Kidney (tissue), 14 donors: Measurements from ENCODE around the gene ESRRB. TPM values are rescaled to one million over a fixed set of nuclear protein-coding genes. Genes with fewer than 3 reads are reported as not detected.

Experiments used
- DNase-seq, 5 donors: peaks; one replicate each; pipeline ENCODE4 v3.0.0-alpha.2; 2013 to 2020
- FAIRE-seq: peaks from 2 replicates; lab custom pipeline; 2012; peaks lifted over from hg19 to GRCh38; lab: Jason Lieb, UNC
- H3K27ac ChIP-seq, 2 donors: one replicate each; pipeline ENCODE4 v1.7.0; 2013; ENCODE audit warnings: low read depth in 2 of 2, low read length in 2 of 2, inconsistent platforms in 1 of 2
- H3K27me3 ChIP-seq: one replicate; pipeline ENCODE4 v1.7.1; 2013; ENCODE audit warnings: low read length, inconsistent platforms; ENCODE audit not compliant: control insufficient read depth, insufficient read depth
- H3K36me3 ChIP-seq, 3 donors: one replicate each; pipeline versions ENCODE4 v1.7.0 to v1.7.1; 2013; ENCODE audit warnings: low read length in 3 of 3, control low read depth in 1 of 3, inconsistent platforms in 1 of 3; ENCODE audit not compliant: insufficient read depth in 3 of 3, control insufficient read depth in 2 of 3
- H3K4me1 ChIP-seq, 3 donors: one replicate each; pipeline versions ENCODE4 v1.7.0 to v1.7.1; 2013; ENCODE audit warnings: low read length in 3 of 3, inconsistent platforms in 1 of 3, low read depth in 1 of 3; ENCODE audit not compliant: control insufficient read depth in 2 of 3, insufficient read depth in 2 of 3
- H3K4me3 ChIP-seq, 3 donors: one replicate each; pipeline versions ENCODE4 v1.7.0 to v1.8.1; 2013; ENCODE audit warnings: low read length in 3 of 3, control low read depth in 1 of 3, inconsistent platforms in 1 of 3
- H3K9ac ChIP-seq, 3 donors: one replicate each; pipeline versions ENCODE4 v1.7.0 to v1.7.1; 2013; ENCODE audit warnings: low read length in 3 of 3, control low read depth in 1 of 3, inconsistent platforms in 1 of 3
- H3K9me3 ChIP-seq, 3 donors: one replicate each; pipeline versions ENCODE4 v1.7.0 to v1.7.1; 2013; ENCODE audit warnings: low read length in 3 of 3, control low read depth in 1 of 3, inconsistent platforms in 1 of 3; ENCODE audit not compliant: control insufficient read depth in 2 of 3, insufficient read depth in 1 of 3
- intact Hi-C: fragments of 100-400 bp; cut with DNase I; formaldehyde crosslinking; loops from one replicate; pipeline ENCODE4 v1.11.1; 2022
- polyA plus RNA-seq: library from polyadenylated mRNA; stranded (reverse); fragments of 350-450 nt; fragmentation: Illumina TruSeq; extraction: RNeasy Lipid Tissue Mini Kit (QIAGEN cat#74804); gene quantifications from one replicate; pipeline ENCODE4 v1.2.3, GENCODE V29; 2014; ENCODE audit warnings: low read depth, low replicate concordance; ENCODE audit not compliant: insufficient read depth
- total RNA-seq: library from RNA; stranded (reverse); fragmentation: NEBNext Ultra II Directional; extraction: Animal tissue kit (Norgen Biotek cat#: 25700); gene quantifications from one replicate; pipeline ENCODE4 v1.2.1, GENCODE V29; 2021
- TF ChIP-seq, protein P1 (sequence below): IDR thresholded peaks from 3 replicates; pipeline ENCODE4 v1.5.1; 2012; ENCODE audit warnings: mild to moderate bottlenecking, moderate library complexity, borderline replicate concordance; ENCODE audit not compliant: insufficient read depth; ENCODE audit errors: extremely low read depth
- donor health status: control.
- donor health status: control.
- donor health status: control.
- donor health status: control.
- donor health status: control.
- donor health status: DM: yes; HTN: yes; CAD: no.
- donor health status: Normal renal cell carcinoma (clear cell type).

The ESRRB gene
- total and polyA plus RNA-seq, 2 donors from 2014 or later, result 3.9 to 19.1 TPM

- Histone ChIP-seq H3K9me3 (no peaks in the 10 kb centered on the region), H3K27ac (no peak overlapping the region), H3K9ac (no peak overlapping the region), H3K4me3 (no peak overlapping the region), H3K4me1 (no peaks in the 10 kb centered on the region), H3K27me3 (no peaks in the 10 kb centered on the region), H3K36me3 (no peaks in the 10 kb centered on the region)
- intact Hi-C loops, result no loop called here
- DNase-seq (no peak), FAIRE-seq (no peak)
- TF ChIP-seq, protein P1, sequence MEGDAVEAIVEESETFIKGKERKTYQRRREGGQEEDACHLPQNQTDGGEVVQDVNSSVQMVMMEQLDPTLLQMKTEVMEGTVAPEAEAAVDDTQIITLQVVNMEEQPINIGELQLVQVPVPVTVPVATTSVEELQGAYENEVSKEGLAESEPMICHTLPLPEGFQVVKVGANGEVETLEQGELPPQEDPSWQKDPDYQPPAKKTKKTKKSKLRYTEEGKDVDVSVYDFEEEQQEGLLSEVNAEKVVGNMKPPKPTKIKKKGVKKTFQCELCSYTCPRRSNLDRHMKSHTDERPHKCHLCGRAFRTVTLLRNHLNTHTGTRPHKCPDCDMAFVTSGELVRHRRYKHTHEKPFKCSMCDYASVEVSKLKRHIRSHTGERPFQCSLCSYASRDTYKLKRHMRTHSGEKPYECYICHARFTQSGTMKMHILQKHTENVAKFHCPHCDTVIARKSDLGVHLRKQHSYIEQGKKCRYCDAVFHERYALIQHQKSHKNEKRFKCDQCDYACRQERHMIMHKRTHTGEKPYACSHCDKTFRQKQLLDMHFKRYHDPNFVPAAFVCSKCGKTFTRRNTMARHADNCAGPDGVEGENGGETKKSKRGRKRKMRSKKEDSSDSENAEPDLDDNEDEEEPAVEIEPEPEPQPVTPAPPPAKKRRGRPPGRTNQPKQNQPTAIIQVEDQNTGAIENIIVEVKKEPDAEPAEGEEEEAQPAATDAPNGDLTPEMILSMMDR, result no peak
These were observed 37.4 kb downstream of the ESRRB start for GRCh38 chr14:76413106-76413961.

DNA sequence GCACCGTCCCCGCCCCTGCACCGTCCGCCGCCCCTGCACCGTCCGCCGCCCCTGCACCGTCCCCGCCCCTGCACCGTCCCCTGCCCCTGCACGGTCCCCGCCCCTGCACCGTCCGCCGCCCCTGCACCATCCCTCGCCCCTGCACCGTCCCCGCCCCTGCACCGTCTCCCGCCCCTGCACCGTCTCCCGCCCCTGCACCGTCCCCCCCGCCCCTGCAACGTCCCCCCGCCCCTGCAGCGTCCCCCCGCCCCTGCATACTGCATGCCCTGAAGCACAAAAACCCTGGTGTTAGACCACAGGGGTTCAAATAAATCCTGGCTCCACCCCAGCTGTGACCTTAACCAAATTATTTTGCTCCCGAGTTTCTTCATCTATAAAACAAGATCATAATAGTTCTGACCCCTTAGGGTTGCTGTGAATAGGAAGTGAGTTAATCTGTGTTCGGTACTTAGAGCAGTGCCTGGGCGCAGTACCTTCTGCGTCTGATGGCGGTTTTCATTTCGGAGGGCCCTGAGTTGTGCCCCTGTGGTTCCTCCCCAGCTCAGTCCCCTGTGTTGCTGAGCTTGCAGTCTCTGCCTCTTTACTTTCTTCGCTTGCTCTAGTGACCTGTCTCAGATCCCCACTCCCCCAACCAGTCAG is 38.1 kb downstream of the ESRRB start:
- TF ChIP-seq, protein P1, result no peak
- Histone ChIP-seq H3K27ac (no peak overlapping the region), H3K4me1 (no peaks in the 10 kb centered on the region), H3K9me3 (no peaks in the 10 kb centered on the region), H3K27me3 (no peaks in the 10 kb centered on the region), H3K36me3 (no peaks in the 10 kb centered on the region), H3K4me3 (no peak overlapping the region), H3K9ac (no peak overlapping the region)
- no peak for FAIRE-seq
- DNase-seq, result peak in 1 of 5 donors; percentile 56
- intact Hi-C loops, result no loop called here

DNA sequence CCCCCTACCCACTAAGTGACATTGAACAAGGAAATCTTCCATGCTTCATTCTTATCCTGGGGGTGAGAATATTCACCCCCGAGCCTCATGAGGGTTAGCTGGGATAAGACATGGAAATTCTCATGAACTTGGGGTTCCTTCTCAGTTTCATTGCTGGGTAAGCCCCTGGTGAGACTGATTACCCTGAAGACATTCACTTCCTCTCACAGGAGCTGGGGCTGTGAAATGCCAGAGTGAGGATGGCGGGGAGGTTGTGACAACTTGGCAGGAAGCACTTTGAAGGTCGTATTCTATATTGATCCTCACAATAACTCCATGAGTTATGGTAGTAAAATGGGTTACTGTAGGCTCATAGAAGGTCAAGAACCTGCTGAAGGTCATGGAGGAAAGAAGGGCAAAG is 43.5 kb downstream of the ESRRB start:
- H3K4me3 ChIP-seq, result no peak overlapping the region
- no peak overlapping the region for H3K9ac ChIP-seq
- no peaks in the 10 kb centered on the region for H3K9me3 ChIP-seq
- no peaks in the 10 kb centered on the region for H3K27me3 ChIP-seq
- H3K36me3 ChIP-seq, result no peaks in the 10 kb centered on the region
- H3K27ac ChIP-seq, result no peak overlapping the region
- DNase-seq (no peak), FAIRE-seq (no peak)
- no peaks in the 10 kb centered on the region for H3K4me1 ChIP-seq
- intact Hi-C loops, result no loop called here
- TF ChIP-seq, protein P1, result no peak
